MM.1S (cell line): ENCODE measurements around the gene DCST1.

Experiments
- DNase-seq: peaks from one replicate; pipeline ENCODE4 v3.0.0-alpha.2; 2015
- H2AFZ ChIP-seq: fragments of 300-600 bp; sonication (generic); 2 replicates; pipeline ENCODE4 v1.6.0; 2016; ENCODE audit warnings: antibody characterized with exemption, low read length
- H3F3A ChIP-seq: fragments of 300-600 bp; sonication (generic); 2 replicates; pipeline ENCODE4 v1.6.1; 2016; ENCODE audit warnings: mild to moderate bottlenecking, antibody characterized with exemption, low read length, moderate library complexity, mixed read lengths; ENCODE audit not compliant: insufficient read depth
- H3K27ac ChIP-seq: fragments of 300-600 bp; sonication (generic); 2 replicates; pipeline ENCODE4 v1.5.1; 2016; ENCODE audit warnings: mild to moderate bottlenecking, low read length
- H3K27me3 ChIP-seq: fragments of 300-600 bp; sonication (generic); replicated peaks from 2 replicates; pipeline ENCODE4 v1.6.0; 2016; ENCODE audit warnings: low read length; ENCODE audit not compliant: insufficient read depth
- H3K36me3 ChIP-seq: fragments of 300-600 bp; sonication (generic); replicated peaks from 2 replicates; pipeline ENCODE4 v1.6.1; 2016; ENCODE audit warnings: mild to moderate bottlenecking, low read length, mixed read lengths; ENCODE audit not compliant: insufficient read depth
- H3K4me1 ChIP-seq: fragments of 300-600 bp; sonication (generic); 2 replicates; pipeline ENCODE4 v1.6.1; 2016; ENCODE audit warnings: low read length, mixed read lengths
- H3K4me2 ChIP-seq: fragments of 300-600 bp; sonication (generic); 2 replicates; pipeline ENCODE4 v1.6.0; 2016; ENCODE audit warnings: low read depth, low read length
- H3K4me3 ChIP-seq: fragments of 300-600 bp; sonication (generic); 2 replicates; pipeline ENCODE4 v1.5.1; 2016; ENCODE audit warnings: low read length, mixed read lengths
- H3K79me2 ChIP-seq: fragments of 300-600 bp; sonication (generic); 2 replicates; pipeline ENCODE4 v1.6.1; 2016; ENCODE audit warnings: mixed run types, low read length, mixed read lengths
- H3K9ac ChIP-seq: fragments of 300-600 bp; sonication (generic); 2 replicates; pipeline ENCODE4 v1.6.1; 2016; ENCODE audit warnings: low read length, mixed read lengths
- H3K9me2 ChIP-seq: fragments of 300-600 bp; sonication (generic); replicated peaks from 2 replicates; pipeline ENCODE4 v1.6.1; 2016; ENCODE audit warnings: mild to moderate bottlenecking, low read length, mixed read lengths; ENCODE audit not compliant: insufficient read depth
- H3K9me3 ChIP-seq: fragments of 300-600 bp; sonication (generic); replicated peaks from 2 replicates; pipeline ENCODE4 v1.6.1; 2016; ENCODE audit warnings: mild to moderate bottlenecking, low read length, mixed read lengths; ENCODE audit not compliant: insufficient read depth
- H4K20me1 ChIP-seq: fragments of 300-600 bp; sonication (generic); 2 replicates; pipeline ENCODE4 v1.6.1; 2016; ENCODE audit warnings: mild to moderate bottlenecking, low read length, moderate library complexity, mixed read lengths; ENCODE audit not compliant: insufficient read depth
- CTCF ChIP-seq: fragments of 300-600 bp; sonication (generic); IDR thresholded peaks from 2 replicates; pipeline ENCODE4 v1.5.1; 2016; ENCODE audit warnings: antibody characterized with exemption, low read length, mixed read lengths
- EZH2 ChIP-seq: fragments of 300-600 bp; sonication (generic); optimal IDR thresholded peaks from 2 replicates; pipeline ENCODE3; 2017; ENCODE audit warnings: low read depth, mild to moderate bottlenecking, antibody characterized with exemption, low read length, mixed read lengths
- EZH2phosphoT487 ChIP-seq: fragments of 300-600 bp; sonication (generic); IDR thresholded peaks from 2 replicates; pipeline ENCODE4 v1.6.1; 2018; ENCODE audit warnings: antibody characterized with exemption, low read length

DCST1 gene

GRCh38 chr1:155009221-155009711, 24.4 kb upstream of the DCST1 start:
- Histone ChIP-seq H3K9ac (no peak overlapping the region), H3K4me3 (no peak overlapping the region), H3K4me2 (no peak overlapping the region), H3K4me1 (peaks cover 21% of the 10 kb centered on the region), H4K20me1 (no peaks in the 10 kb centered on the region), H3F3A (peaks cover 19% of the 10 kb centered on the region), H3K9me3 (no peaks in the 10 kb centered on the region), H3K9me2 (no peaks in the 10 kb centered on the region), H3K27ac (no peak overlapping the region), H3K36me3 (no peaks in the 10 kb centered on the region; the same call in 1 of the 2 replicates), H2AFZ (no peak overlapping the region), H3K27me3 (no peaks in the 10 kb centered on the region), H3K79me2 (peaks cover 81% of the 10 kb centered on the region)
- DNase-seq = no peak
- no peak for TF ChIP-seq CTCF
- no peak for TF ChIP-seq EZH2phosphoT487
- no peak for TF ChIP-seq EZH2

DNA sequence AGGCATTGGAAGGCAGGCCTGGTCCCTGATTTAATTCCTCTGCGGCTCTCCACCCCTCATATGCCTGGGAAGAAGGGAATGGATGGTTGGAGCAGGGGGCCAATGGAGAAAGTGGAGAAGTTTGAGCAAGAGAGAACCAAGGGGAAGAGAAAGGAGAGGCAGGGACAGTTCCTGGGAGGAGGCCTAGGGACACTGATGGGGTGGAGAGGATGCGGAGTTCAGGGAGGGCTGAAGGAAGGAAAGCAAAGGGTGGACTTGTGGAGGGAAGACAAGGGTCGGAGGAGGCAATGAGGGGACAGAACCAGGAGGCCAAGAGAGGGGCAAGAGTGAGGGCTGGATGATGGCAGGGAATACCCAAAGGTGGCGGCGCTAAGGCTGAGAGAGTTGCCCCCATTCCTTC, 23.9 kb upstream of the DCST1 start:
- Histone ChIP-seq H3K9ac (no peak overlapping the region), H3F3A (peaks cover 20% of the 10 kb centered on the region), H3K9me3 (no peaks in the 10 kb centered on the region), H4K20me1 (no peaks in the 10 kb centered on the region), H3K4me2 (no peak overlapping the region), H3K4me3 (no peak overlapping the region), H3K36me3 (no peaks in the 10 kb centered on the region; the same call in 1 of the 2 replicates), H3K4me1 (peaks cover 16% of the 10 kb centered on the region), H3K27me3 (no peaks in the 10 kb centered on the region), H3K79me2 (peaks cover 76% of the 10 kb centered on the region), H3K27ac (no peak overlapping the region), H3K9me2 (no peaks in the 10 kb centered on the region), H2AFZ (no peak overlapping the region)
- TF ChIP-seq CTCF = no peak
- TF ChIP-seq EZH2phosphoT487 = no peak
- TF ChIP-seq EZH2 = no peak
- no peak for DNase-seq

- no peak for DNase-seq
- H3K4me1 ChIP-seq = peaks cover 15% of the 10 kb centered on the region
- no peak overlapping the region for H2AFZ ChIP-seq
Measured at GRCh38 chr1:155010211-155010918, 23.3 kb upstream of the DCST1 start.

More at GRCh38 chr1:155010211-155010918, 23.3 kb upstream of the DCST1 start:
- H4K20me1 ChIP-seq = no peaks in the 10 kb centered on the region
- H3K4me2 ChIP-seq = no peak overlapping the region
- H3K79me2 ChIP-seq = peaks cover 70% of the 10 kb centered on the region
- no peaks in the 10 kb centered on the region for H3K9me3 ChIP-seq
- H3F3A ChIP-seq = peaks cover 19% of the 10 kb centered on the region
- no peak overlapping the region for H3K4me3 ChIP-seq
- H3K27me3 ChIP-seq = no peaks in the 10 kb centered on the region
- no peaks in the 10 kb centered on the region for H3K9me2 ChIP-seq
- no peak overlapping the region for H3K27ac ChIP-seq
- H3K9ac ChIP-seq = no peak overlapping the region
- H3K36me3 ChIP-seq = no peaks in the 10 kb centered on the region; the same call in 1 of the 2 replicates
- no peak for TF ChIP-seq CTCF
